Endometrium (tissue), 2 donors: ENCODE data around the gene MIER2.
"Not testable (repeated sequence)": the region's sequence is repeated elsewhere in the genome, so short reads cannot be mapped to it uniquely, and the experiment has no call there.

Source experiments
- FAIRE-seq: peaks from 2 replicates; lab custom pipeline; 2012; peaks lifted over from hg19 to GRCh38; lab: Jason Lieb, UNC
- donor health status: control.
- donor health status: control.

The MIER2 gene

GRCh38 chr19:359653-359925 is 15.0 kb upstream of the MIER2 start:
- no peak for FAIRE-seq

GRCh38 chr19:355536-355935 is 10.9 kb upstream of the MIER2 start:
- FAIRE-seq, result not testable (repeated sequence)

- no peak for FAIRE-seq
Measured at GRCh38 chr19:355134-355533, 10.5 kb upstream of the MIER2 start.

GRCh38 chr19:351976-352625 is 7.5 kb upstream of the MIER2 start:
- no peak for FAIRE-seq

- no peak for FAIRE-seq
Measured at GRCh38 chr19:347946-348861, 3.6 kb upstream of the MIER2 start.

DNA sequence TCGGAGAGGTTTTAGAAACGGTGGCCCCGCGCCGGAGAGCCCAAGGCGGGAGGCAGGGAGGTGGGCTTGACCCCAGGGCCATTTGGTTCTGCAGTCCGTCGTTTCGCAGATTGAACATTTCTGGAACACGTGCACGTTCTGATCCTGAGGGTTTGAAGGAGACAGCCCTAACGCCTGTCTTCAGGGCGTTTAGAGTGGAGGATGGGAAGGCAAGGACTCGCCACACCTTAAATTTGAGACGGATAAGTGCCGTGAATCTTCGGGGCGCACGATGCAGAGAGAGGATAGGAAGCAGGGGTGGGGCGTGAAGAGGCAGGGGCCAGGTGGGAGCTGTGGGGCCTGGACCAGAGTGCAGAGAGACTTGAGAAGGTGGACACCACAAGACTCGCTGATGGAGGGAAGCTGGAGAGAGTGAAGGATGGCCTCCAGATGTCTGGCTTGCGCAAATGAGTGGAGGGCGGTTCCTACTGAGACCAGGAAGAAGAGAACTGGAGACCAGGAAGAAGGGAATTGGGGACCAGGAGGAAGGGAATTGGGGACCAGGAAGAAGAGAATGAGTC is 804 bp upstream of the MIER2 start:
- FAIRE-seq, result no peak

- no peak for FAIRE-seq
Measured at GRCh38 chr19:343941-344624, 513 bp downstream of the MIER2 start.

DNA sequence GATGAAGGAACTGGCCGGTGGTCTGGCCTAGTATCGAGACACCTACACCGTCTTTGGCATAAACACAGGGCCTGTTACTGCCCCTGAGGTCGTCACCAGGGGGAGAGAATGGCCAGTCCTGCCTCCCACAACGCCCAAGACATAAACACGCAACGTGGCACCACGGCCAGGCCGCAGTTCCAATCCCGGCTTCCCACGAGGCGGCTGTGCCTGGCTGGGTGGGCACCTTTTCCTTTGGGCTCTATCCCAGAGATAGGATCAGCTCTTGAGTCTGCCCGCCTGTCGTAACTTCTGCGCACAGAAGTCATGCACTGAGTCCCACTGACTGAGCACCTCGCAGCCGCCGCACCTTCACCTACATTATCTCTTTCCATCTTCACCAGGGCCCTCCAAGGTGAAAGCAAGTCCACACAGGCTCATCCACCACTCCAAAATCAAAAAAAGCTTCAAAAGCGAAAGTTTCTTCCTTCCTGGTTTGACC is 1.1 kb downstream of the MIER2 start:
- FAIRE-seq, result no peak

- FAIRE-seq, result no peak
Measured at GRCh38 chr19:342801-343421, 1.7 kb downstream of the MIER2 start.

DNA sequence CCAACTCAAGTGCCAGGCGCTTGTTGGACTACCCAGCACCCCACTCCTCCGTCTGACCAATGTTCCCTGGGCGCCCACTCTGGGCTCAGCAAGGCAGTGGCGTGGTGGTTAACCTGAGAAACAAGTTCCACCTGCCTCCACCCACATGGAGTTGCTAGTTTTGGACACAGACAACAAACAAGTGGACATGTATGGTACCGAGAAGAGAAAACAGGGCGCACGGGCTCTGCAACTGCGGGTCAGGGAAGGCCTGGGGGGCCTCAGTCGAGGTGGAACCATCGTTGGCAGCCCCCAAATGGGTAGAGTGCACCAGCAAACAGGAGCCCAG is 2.5 kb downstream of the MIER2 start:
- no peak for FAIRE-seq

- FAIRE-seq, result no peak
Measured at GRCh38 chr19:341386-342127, 3.0 kb downstream of the MIER2 start.

GRCh38 chr19:340620-341385 is 3.8 kb downstream of the MIER2 start:
- FAIRE-seq, result no peak

- no peak for FAIRE-seq
Measured at GRCh38 chr19:339262-339887, 5.2 kb downstream of the MIER2 start.

DNA sequence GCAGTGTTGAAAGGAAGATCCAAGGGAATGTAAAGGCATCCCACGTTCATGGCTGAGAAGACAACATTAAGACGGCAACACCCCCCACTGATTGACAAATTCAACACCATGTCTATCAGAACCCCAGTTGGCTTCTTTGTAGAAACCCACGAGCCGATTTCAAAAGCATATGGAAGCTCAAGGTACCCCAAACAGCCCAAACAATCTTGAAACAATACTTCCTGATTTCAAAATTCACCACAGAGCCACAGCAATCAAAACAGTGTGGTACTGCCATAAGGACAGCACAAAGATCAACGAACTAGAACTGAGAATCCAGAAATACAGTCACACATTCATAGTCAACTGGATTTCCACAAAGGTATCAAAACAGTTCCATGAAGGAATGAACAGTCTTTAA is 6.2 kb downstream of the MIER2 start:
- FAIRE-seq, result no peak

DNA sequence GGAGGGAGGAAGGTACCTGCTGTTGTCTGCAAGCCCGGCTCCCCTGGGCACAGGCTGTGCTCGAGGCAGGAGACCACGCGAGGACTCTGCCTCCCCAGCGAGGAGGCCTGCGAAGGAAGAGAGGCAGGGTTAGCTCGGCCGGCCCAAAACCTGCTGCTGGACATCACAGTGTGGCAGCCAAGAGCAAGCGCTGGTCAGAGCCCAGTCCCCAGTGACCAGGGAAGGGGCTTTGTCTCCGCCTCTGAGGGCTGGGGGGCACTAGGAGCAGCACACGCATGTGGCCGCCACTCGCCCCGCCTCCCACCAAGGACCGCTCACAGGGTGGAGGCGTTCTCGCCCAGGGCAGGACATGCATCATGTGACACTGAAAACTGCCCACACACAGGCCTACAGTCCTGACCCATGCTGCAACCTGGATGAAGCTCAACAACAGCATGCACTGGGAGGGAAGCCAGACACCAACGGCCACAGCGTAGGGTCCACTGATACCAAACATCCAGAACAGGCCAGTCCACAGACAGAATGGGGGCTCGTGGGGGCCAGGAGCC is 8.5 kb downstream of the MIER2 start:
- no peak for FAIRE-seq

DNA sequence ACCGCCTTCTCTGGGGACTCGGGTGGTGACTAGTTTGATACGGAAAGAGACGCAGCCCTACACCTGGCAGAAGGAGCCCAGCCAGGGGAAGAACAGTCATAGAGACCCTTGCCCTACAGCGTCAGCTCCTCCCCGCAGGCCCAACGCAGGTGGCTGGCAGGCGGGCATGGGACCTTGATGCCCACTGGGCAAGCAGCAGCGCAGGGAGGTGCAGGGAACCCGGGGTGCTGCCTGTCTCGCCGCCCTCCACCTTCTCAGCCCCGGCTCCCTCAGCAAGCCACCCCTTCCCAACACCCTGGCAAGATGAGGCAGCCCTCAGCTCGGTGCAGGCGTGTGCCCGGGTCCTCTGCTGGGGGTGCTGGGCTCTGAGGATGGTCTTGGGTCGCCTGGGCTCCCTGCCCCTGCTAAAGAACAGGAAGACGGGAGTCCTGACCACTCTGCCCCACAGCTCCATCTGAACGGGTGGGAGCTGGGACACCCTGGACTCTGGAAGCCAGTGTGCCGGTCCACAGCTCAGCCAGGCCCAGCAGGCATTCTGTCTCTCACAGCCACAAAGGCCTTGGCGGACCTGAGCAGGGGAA is 9.0 kb downstream of the MIER2 start:
- no peak for FAIRE-seq

- no peak for FAIRE-seq
Measured at GRCh38 chr19:335072-335471, 9.5 kb downstream of the MIER2 start.

DNA sequence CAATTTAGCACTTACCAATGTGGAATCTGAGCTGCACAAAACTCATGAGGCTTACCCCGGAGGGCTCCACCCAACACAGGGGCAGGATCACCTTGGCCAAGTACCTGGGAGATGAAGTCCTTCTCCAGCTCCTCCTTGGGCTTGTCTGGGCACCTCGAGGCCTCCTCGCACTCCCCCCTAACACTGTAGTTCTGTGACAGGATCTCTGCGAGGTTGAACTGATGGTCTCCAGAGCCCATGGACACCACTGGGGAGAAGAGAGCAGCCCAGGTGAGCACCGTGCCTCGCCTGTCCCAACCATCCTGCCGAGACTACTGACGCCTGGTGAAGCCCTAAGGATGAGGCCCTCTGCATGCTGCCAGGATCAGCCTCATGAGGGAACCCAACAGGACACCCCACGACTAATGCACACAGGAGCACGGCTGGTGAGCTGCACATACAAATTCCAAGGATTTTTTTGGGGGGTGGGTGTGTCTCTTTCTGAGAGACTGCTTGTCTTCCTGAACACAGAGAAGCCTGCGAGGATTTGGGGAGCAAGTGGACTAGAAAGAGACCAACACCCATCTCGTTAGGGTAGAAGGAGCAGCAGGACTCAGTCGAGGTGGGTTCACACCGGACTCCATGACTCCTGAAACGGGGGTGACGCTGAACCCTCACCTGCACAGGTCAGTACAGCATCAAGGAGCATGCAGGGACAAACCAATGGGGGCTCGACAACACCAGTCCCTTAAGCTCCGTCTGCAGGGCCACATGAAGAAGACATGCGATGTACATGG is 10.1 kb downstream of the MIER2 start:
- no peak for FAIRE-seq

- FAIRE-seq, result no peak
Measured at GRCh38 chr19:330503-330902, 14.1 kb downstream of the MIER2 start.
